ENCODE measurements around the gene CFAP46. TPM values are rescaled to one million over a fixed set of nuclear protein-coding genes. Genes with fewer than 3 reads are reported as not detected.

CFAP46 gene
- total RNA-seq, 2 experiments from 2014 or later = not detected

- H3K4me3 Mint-ChIP-seq = no peak overlapping the region
- intact Hi-C loops (cut with DNase I, micrococcal nuclease) = no loop called here
- Histone ChIP-seq H3K4me1 (ENCODE audit: insufficient read depth, low read length) (no peaks in the 10 kb centered on the region), H3K27ac (ENCODE audit: low read depth in 1 of 2, low read length in 2 of 2) (no peak overlapping the region), H3K36me3 (ENCODE audit: insufficient read depth, low read length) (no peaks in the 10 kb centered on the region), H3K27me3 (ENCODE audit: control insufficient read depth in 1 of 2, insufficient read depth in 2 of 2, low read length in 2 of 2) (no peaks in the 10 kb centered on the region), H3K9me3 (ENCODE audit: control insufficient read depth in 1 of 2, insufficient read depth in 1 of 2, low read length in 2 of 2) (peaks cover 0 to 5% of the 10 kb centered on the region in 2 experiments), H3K4me3 (ENCODE audit: low read length) (no peak overlapping the region)
- ATAC-seq (ENCODE audit: poor library complexity) = no peak
- H3K9me3 Mint-ChIP-seq = no peaks in the 10 kb centered on the region
- DNase-seq = peak in 1 of 14 experiments; percentile 4
- ChIA-PET CTCF (no interaction called here), POLR2A (no interaction called here)
- no peak for TF ChIP-seq CTCF (IDR thresholded peaks at IDR 0.05)
- no peak overlapping the region for H3K27ac Mint-ChIP-seq
- H3K4me1 Mint-ChIP-seq (ENCODE audit: low read depth) = no peaks in the 10 kb centered on the region
- H3K27me3 Mint-ChIP-seq = no peaks in the 10 kb centered on the region
- no peaks in the 10 kb centered on the region for H3K36me3 Mint-ChIP-seq (ENCODE audit: low read depth)
Measured at GRCh38 chr10:132981173-132981555, 38.8 kb upstream of the CFAP46 start.

GRCh38 chr10:132980426-132981172, 38.2 kb upstream of the CFAP46 start:
- DNase-seq = peak in 1 of 14 experiments; percentile 1
- CTCF ChIA-PET = no interaction called here
- H3K36me3 Mint-ChIP-seq (ENCODE audit: low read depth) = no peaks in the 10 kb centered on the region
- ATAC-seq (ENCODE audit: poor library complexity) = no peak
- no peaks in the 10 kb centered on the region for H3K27me3 Mint-ChIP-seq
- Histone ChIP-seq H3K4me3 (ENCODE audit: low read length) (no peak overlapping the region), H3K4me1 (ENCODE audit: insufficient read depth, low read length) (no peaks in the 10 kb centered on the region), H3K9me3 (ENCODE audit: control insufficient read depth in 1 of 2, insufficient read depth in 1 of 2, low read length in 2 of 2) (peaks cover 0 to 5% of the 10 kb centered on the region in 2 experiments), H3K27me3 (ENCODE audit: control insufficient read depth in 1 of 2, insufficient read depth in 2 of 2, low read length in 2 of 2) (no peaks in the 10 kb centered on the region), H3K36me3 (ENCODE audit: insufficient read depth, low read length) (no peaks in the 10 kb centered on the region), H3K27ac (ENCODE audit: low read depth in 1 of 2, low read length in 2 of 2) (no peak overlapping the region)
- no peaks in the 10 kb centered on the region for H3K9me3 Mint-ChIP-seq
- no peak for TF ChIP-seq CTCF (IDR thresholded peaks at IDR 0.05)
- H3K4me3 Mint-ChIP-seq = no peak overlapping the region
- intact Hi-C loops (cut with DNase I, micrococcal nuclease) = no loop called here
- H3K27ac Mint-ChIP-seq = no peak overlapping the region
- POLR2A ChIA-PET = no interaction called here
- H3K4me1 Mint-ChIP-seq (ENCODE audit: low read depth) = no peaks in the 10 kb centered on the region

- peaks cover 0 to 9% of the 10 kb centered on the region in 2 experiments for H3K9me3 ChIP-seq (ENCODE audit: control insufficient read depth in 1 of 2, insufficient read depth in 1 of 2, low read length in 2 of 2)
- CTCF ChIA-PET = no interaction called here
- Mint-ChIP-seq H3K36me3 (ENCODE audit: low read depth) (no peaks in the 10 kb centered on the region), H3K27me3 (peaks cover 4% of the 10 kb centered on the region), H3K4me1 (ENCODE audit: low read depth) (no peaks in the 10 kb centered on the region), H3K27ac (no peak overlapping the region), H3K4me3 (no peak overlapping the region), H3K9me3 (no peaks in the 10 kb centered on the region)
- no peaks in the 10 kb centered on the region for H3K4me1 ChIP-seq (ENCODE audit: insufficient read depth, low read length)
- no peak for ATAC-seq (ENCODE audit: poor library complexity)
- no peak for DNase-seq
- intact Hi-C loops (cut with DNase I, micrococcal nuclease) = no loop called here
- no peak for TF ChIP-seq CTCF (IDR thresholded peaks at IDR 0.05)
- no peaks in the 10 kb centered on the region for H3K27me3 ChIP-seq (ENCODE audit: control insufficient read depth in 1 of 2, insufficient read depth in 2 of 2, low read length in 2 of 2)
- no peak overlapping the region for H3K4me3 ChIP-seq (ENCODE audit: low read length)
- H3K36me3 ChIP-seq (ENCODE audit: insufficient read depth, low read length) = no peaks in the 10 kb centered on the region
- POLR2A ChIA-PET = no interaction called here
- no peak overlapping the region for H3K27ac ChIP-seq (ENCODE audit: low read depth in 1 of 2, low read length in 2 of 2)
Measured at GRCh38 chr10:132979491-132980425, 37.4 kb upstream of the CFAP46 start.
